ENCODE data around the gene BRPF1. TPM values are rescaled to one million over a fixed set of nuclear protein-coding genes. Genes with fewer than 3 reads are reported as not detected.

The BRPF1 gene
- total RNA-seq, 1 donor from 2014 or later: 12.1 TPM

GRCh38 chr3:9690451-9691450 lies 40.8 kb upstream of the BRPF1 start:
- no peak for DNase-seq (ENCODE audit: low spot score)
- Mint-ChIP-seq H3K27ac (no peak overlapping the region), H3K4me1 (no peaks in the 10 kb centered on the region), H3K36me3 (peaks cover 11% of the 10 kb centered on the region), H3K9me3 (no peaks in the 10 kb centered on the region), H3K4me3 (no peak overlapping the region), H3K27me3 (ENCODE audit: insufficient read depth, low read depth) (peaks cover 2% of the 10 kb centered on the region)
- Histone ChIP-seq H2AFZ (replicated peaks) (no peak overlapping the region), H3K27me3 (no peaks in the 10 kb centered on the region), H3K27ac (no peak overlapping the region), H3K36me3 (no peaks in the 10 kb centered on the region), H3K9ac (no peak overlapping the region), H3K4me1 (peaks cover 11% of the 10 kb centered on the region), H3K79me2 (ENCODE audit: low read depth) (no peaks in the 10 kb centered on the region), H4K20me1 (ENCODE audit: low read depth) (peaks cover 24% of the 10 kb centered on the region), H3K4me2 (no peak overlapping the region), H3K4me3 (no peak overlapping the region), H3K9me3 (ENCODE audit: low read depth) (no peaks in the 10 kb centered on the region), H3F3A (ENCODE audit: low read depth) (peaks cover 13% of the 10 kb centered on the region)
- TF ChIP-seq EZH2 (IDR thresholded peaks at IDR 0.05) (no peak), CTCF (IDR thresholded peaks at IDR 0.05) (no peak)

- TF ChIP-seq EZH2 (IDR thresholded peaks at IDR 0.05) (no peak), CTCF (IDR thresholded peaks at IDR 0.05) (no peak), EZH2phosphoT487 (IDR thresholded peaks at IDR 0.05) (no peak)
- no peak overlapping the region for H3K4me2 ChIP-seq
- peaks cover 33% of the 10 kb centered on the region for H4K20me1 ChIP-seq (ENCODE audit: low read depth)
- DNase-seq (ENCODE audit: low spot score): no peak
- H3K27me3 ChIP-seq: no peaks in the 10 kb centered on the region
- H2AFZ ChIP-seq (replicated peaks): no peak overlapping the region
- H3K27me3 Mint-ChIP-seq (ENCODE audit: insufficient read depth, low read depth): peaks cover 2% of the 10 kb centered on the region
- no peak overlapping the region for H3K9ac ChIP-seq
- H3K4me1 Mint-ChIP-seq: no peaks in the 10 kb centered on the region
- H3K27ac ChIP-seq: no peak overlapping the region
- no peak overlapping the region for H3K4me3 ChIP-seq
- H3K9me3 Mint-ChIP-seq: no peaks in the 10 kb centered on the region
- H3K4me1 ChIP-seq: peaks cover 11% of the 10 kb centered on the region
- peaks cover 8% of the 10 kb centered on the region for H3K36me3 Mint-ChIP-seq
- H3K27ac Mint-ChIP-seq: no peak overlapping the region
- H3F3A ChIP-seq (ENCODE audit: low read depth): peaks cover 13% of the 10 kb centered on the region
- no peaks in the 10 kb centered on the region for H3K9me3 ChIP-seq (ENCODE audit: low read depth)
- H3K79me2 ChIP-seq (ENCODE audit: low read depth): no peaks in the 10 kb centered on the region
- H3K36me3 ChIP-seq: no peaks in the 10 kb centered on the region
- H3K4me3 Mint-ChIP-seq: no peak overlapping the region
Measured at GRCh38 chr3:9691636-9692035, 39.9 kb upstream of the BRPF1 start.

GRCh38 chr3:9692416-9692815 lies 39.1 kb upstream of the BRPF1 start:
- no peak for DNase-seq (ENCODE audit: low spot score)
- H2AFZ ChIP-seq (replicated peaks): no peak overlapping the region
- Mint-ChIP-seq H3K36me3 (peaks cover 9% of the 10 kb centered on the region), H3K4me1 (no peaks in the 10 kb centered on the region), H3K27me3 (ENCODE audit: insufficient read depth, low read depth) (peaks cover 2% of the 10 kb centered on the region), H3K4me3 (no peak overlapping the region), H3K27ac (no peak overlapping the region), H3K9me3 (no peaks in the 10 kb centered on the region)
- no peaks in the 10 kb centered on the region for H3K27me3 ChIP-seq
- H3K79me2 ChIP-seq (ENCODE audit: low read depth): no peaks in the 10 kb centered on the region
- H3K4me3 ChIP-seq: no peak overlapping the region
- no peaks in the 10 kb centered on the region for H3K9me3 ChIP-seq (ENCODE audit: low read depth)
- H3K4me1 ChIP-seq: peaks cover 11% of the 10 kb centered on the region
- peaks cover 13% of the 10 kb centered on the region for H3F3A ChIP-seq (ENCODE audit: low read depth)
- H3K4me2 ChIP-seq: no peak overlapping the region
- no peaks in the 10 kb centered on the region for H3K36me3 ChIP-seq
- TF ChIP-seq CTCF (IDR thresholded peaks at IDR 0.05) (no peak), EZH2phosphoT487 (IDR thresholded peaks at IDR 0.05) (no peak), EZH2 (IDR thresholded peaks at IDR 0.05) (no peak)
- H3K27ac ChIP-seq: no peak overlapping the region
- no peak overlapping the region for H3K9ac ChIP-seq
- peaks cover 34% of the 10 kb centered on the region for H4K20me1 ChIP-seq (ENCODE audit: low read depth)
